LNCaP clone FGC (cell line): ENCODE data around the gene TXN.
"Not testable (repeated sequence)": the region's sequence is repeated elsewhere in the genome, so short reads cannot be mapped to it uniquely, and the experiment has no call there.

Source experiments
- DNase-seq: peaks from one replicate; pipeline ENCODE4 v3.0.0-alpha.2; 2011; ENCODE audit warnings: low read depth
- H3K4me3 ChIP-seq: 2 replicates; pipeline ENCODE4 v1.5.1; 2011; ENCODE audit warnings: mild to moderate bottlenecking, low read depth, low read length, control low read depth
- CTCF ChIP-seq: IDR thresholded peaks from 2 replicates; pipeline ENCODE4 v1.5.1; 2012; ENCODE audit warnings: mild to moderate bottlenecking; ENCODE audit not compliant: control insufficient read depth, insufficient read depth; ENCODE audit errors: extremely low read depth

Gene TXN

GRCh38 chr9:110252509-110253139, 3.7 kb downstream of the TXN start:
- no peak for DNase-seq
- no peak overlapping the region for H3K4me3 ChIP-seq
- TF ChIP-seq CTCF = no peak

GRCh38 chr9:110251770-110252169, 4.5 kb downstream of the TXN start:
- not testable (repeated sequence) for H3K4me3 ChIP-seq, DNase-seq

- no peak overlapping the region for H3K4me3 ChIP-seq
- TF ChIP-seq CTCF = no peak
- DNase-seq = no peak
Observed at GRCh38 chr9:110251212-110251611, 5.1 kb downstream of the TXN start.

- no peak for DNase-seq
- no peak overlapping the region for H3K4me3 ChIP-seq
- no peak for TF ChIP-seq CTCF
Observed at GRCh38 chr9:110249603-110250002, 6.7 kb downstream of the TXN start.

GRCh38 chr9:110248361-110248760, 7.9 kb downstream of the TXN start:
- no peak for TF ChIP-seq CTCF
- no peak overlapping the region for H3K4me3 ChIP-seq
- no peak for DNase-seq

GRCh38 chr9:110246214-110246613, 10.1 kb downstream of the TXN start:
- TF ChIP-seq CTCF = no peak
- no peak for DNase-seq
- no peak overlapping the region for H3K4me3 ChIP-seq

- no peak overlapping the region for H3K4me3 ChIP-seq
- DNase-seq = no peak
- TF ChIP-seq CTCF = no peak
Observed at GRCh38 chr9:110244616-110245015, 11.7 kb downstream of the TXN start.
